SJSA1 (cell line): ENCODE data around the gene GLRX3. TPM values are rescaled to one million over a fixed set of nuclear protein-coding genes. Genes with fewer than 3 reads are reported as not detected.
"Not testable (repeated sequence)": the region's sequence is repeated elsewhere in the genome, so short reads cannot be mapped to it uniquely, and the experiment has no call there.

Experiments
- DNase-seq, 2 experiments: peaks; one replicate each; pipeline ENCODE4 v3.0.0-alpha.2; 2015 to 2020; ENCODE audit warnings: low spot score in 2 of 2, low read depth in 1 of 2
- H3K27ac ChIP-seq: fragments of 250-450 bp; sonication (Bioruptor Pico); 2 replicates; pipeline ENCODE4 v1.5.1; 2020; ENCODE audit warnings: mild to moderate bottlenecking, moderate library complexity
- H3K27me3 ChIP-seq: fragments of 250-450 bp; sonication (Bioruptor Pico); replicated peaks from 2 replicates; pipeline ENCODE4 v1.5.1; 2020; ENCODE audit warnings: mild to moderate bottlenecking, moderate library complexity
- H3K36me3 ChIP-seq: fragments of 250-450 bp; sonication (Bioruptor Pico); 2 replicates; pipeline ENCODE4 v1.5.1; 2020; ENCODE audit warnings: mild to moderate bottlenecking
- H3K4me1 ChIP-seq: fragments of 250-450 bp; sonication (Bioruptor Pico); replicated peaks from 2 replicates; pipeline ENCODE4 v1.6.1; 2021; ENCODE audit warnings: mild to moderate bottlenecking
- H3K4me3 ChIP-seq: fragments of 250-450 bp; sonication (Bioruptor Pico); 2 replicates; pipeline ENCODE4 v1.5.1; 2020; ENCODE audit warnings: mild to moderate bottlenecking
- H3K9me3 ChIP-seq: fragments of 250-450 bp; sonication (Bioruptor Pico); replicated peaks from 2 replicates; pipeline ENCODE4 v1.5.1; 2020; ENCODE audit warnings: mild to moderate bottlenecking
- total RNA-seq: library from RNA; depleted of rRNA; stranded (reverse); fragments of >200 nt; shearing (Covaris generic); gene quantifications from 2 replicates; pipeline ENCODE4 v1.2.3, GENCODE V29; 2014; rRNA removed

GLRX3 gene
- total RNA-seq = 221 and 282 TPM in 2 replicates

DNA sequence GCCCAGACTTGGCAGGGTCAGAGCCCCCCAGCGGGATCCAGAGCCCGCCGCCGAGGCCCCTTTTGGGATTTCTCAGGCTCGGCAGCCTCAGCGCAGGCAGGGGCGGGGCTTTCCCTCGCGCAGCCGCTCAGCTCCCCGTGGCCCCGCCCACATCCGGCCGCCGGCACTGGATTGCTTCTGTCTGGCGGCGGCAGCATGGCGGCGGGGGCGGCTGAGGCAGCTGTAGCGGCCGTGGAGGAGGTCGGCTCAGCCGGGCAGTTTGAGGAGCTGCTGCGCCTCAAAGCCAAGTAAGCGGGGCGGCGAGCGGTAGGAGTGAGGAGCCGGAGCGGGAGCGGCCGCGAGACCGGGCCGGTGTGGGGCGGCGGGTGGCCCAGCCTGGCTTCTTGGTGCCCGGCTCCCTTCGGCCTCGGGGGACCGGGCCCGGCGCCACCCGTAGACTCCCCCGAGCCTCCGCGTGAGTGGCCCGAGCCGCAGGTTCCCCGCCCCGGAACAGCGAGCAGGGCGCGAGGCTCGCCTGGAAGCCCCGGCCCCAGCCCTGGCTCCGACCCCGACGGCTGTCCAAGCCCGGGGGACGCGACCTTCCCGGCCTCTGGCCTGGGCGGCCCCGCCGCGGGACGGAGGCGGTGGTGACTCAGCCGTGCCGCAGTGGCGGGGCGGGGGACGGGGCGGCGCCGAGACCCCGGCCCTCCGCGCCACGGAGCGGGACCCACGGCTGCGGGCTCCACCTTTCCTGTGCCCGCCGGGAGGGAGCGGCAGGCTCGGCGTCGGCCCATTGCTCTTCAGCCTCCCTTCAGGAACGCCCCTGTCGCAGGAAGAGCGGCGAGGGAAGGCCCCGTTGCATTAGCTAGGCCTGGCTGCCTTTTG, at the start of gene GLRX3:
Gene GLRX3 (plus strand): TSS at position 166 of the 864 bp plus-strand sequence. CDS start 30 bp downstream, at position 196.
- H3K9me3 ChIP-seq = no peaks in the 10 kb centered on the region
- peaks cover 19% of the 10 kb centered on the region for H3K4me1 ChIP-seq
- peak within 1 kb of the TSS; percentile 57 for H3K27ac ChIP-seq
- DNase-seq = peak; percentile 88 to 89
- H3K27me3 ChIP-seq = no peaks in the 10 kb centered on the region
- peak within 1 kb of the TSS; percentile 95 for H3K4me3 ChIP-seq
- H3K36me3 ChIP-seq = peaks cover 36% of the 10 kb centered on the region

DNA sequence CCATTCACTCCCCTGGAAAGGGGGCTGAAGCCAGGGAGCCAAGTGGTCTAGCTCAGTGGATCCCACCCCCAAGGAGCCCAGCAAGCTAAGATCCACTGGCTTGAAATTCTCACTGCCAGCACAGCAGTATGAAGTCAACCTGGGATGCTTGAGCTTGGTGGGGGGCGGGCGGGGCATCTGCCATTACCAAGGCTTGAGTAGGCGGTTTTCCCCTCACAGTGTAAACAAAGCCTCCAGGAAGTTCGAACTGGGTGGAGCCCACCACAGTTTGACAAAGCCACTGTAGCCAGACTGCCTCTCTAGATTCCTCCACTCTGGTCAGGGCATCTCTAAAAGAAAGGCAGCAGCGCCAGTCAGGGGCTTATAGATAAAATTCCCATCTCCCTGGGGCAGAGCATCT, 45.6 kb upstream of the GLRX3 start:
- not testable (repeated sequence) for H3K9me3 ChIP-seq, DNase-seq, H3K4me3 ChIP-seq, H3K27ac ChIP-seq, H3K27me3 ChIP-seq, H3K36me3 ChIP-seq, H3K4me1 ChIP-seq

GRCh38 chr10:130099344-130099743, 36.8 kb upstream of the GLRX3 start:
- Histone ChIP-seq H3K36me3 (no peaks in the 10 kb centered on the region), H3K4me3 (no peak overlapping the region), H3K27ac (no peak overlapping the region), H3K4me1 (no peaks in the 10 kb centered on the region), H3K9me3 (no peaks in the 10 kb centered on the region), H3K27me3 (no peaks in the 10 kb centered on the region)
- DNase-seq = no peak

DNA sequence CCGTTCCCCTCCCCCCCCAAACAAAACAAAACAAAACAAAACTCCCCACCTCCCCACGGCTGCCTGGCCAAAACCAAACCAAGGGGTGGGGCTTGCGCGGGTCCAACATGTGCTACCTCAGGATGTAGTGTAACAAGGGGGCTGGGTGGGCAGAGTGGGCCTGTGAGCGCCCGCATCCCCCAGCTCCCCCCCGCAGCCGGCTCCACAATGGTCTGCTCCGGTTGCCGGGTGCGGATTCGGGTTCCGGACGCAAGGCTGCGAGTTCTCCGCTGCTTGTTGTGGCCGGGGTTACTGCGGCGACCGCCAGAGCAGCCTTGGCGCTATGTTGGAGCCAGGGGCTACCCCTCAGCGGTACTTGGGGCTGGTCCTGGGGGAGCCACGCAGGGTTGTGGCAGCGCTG, 30.5 kb upstream of the GLRX3 start:
- DNase-seq = no peak
- peaks cover 5% of the 10 kb centered on the region for H3K4me1 ChIP-seq
- H3K9me3 ChIP-seq = no peaks in the 10 kb centered on the region
- H3K4me3 ChIP-seq = no peak overlapping the region
- H3K27ac ChIP-seq = no peak overlapping the region
- H3K36me3 ChIP-seq = no peaks in the 10 kb centered on the region
- no peaks in the 10 kb centered on the region for H3K27me3 ChIP-seq

GRCh38 chr10:130108146-130108545, 28.0 kb upstream of the GLRX3 start:
- not testable (repeated sequence) for H3K9me3 ChIP-seq, DNase-seq, H3K36me3 ChIP-seq, H3K4me3 ChIP-seq, H3K27me3 ChIP-seq, H3K27ac ChIP-seq
- peaks cover 13% of the 10 kb centered on the region for H3K4me1 ChIP-seq

DNA sequence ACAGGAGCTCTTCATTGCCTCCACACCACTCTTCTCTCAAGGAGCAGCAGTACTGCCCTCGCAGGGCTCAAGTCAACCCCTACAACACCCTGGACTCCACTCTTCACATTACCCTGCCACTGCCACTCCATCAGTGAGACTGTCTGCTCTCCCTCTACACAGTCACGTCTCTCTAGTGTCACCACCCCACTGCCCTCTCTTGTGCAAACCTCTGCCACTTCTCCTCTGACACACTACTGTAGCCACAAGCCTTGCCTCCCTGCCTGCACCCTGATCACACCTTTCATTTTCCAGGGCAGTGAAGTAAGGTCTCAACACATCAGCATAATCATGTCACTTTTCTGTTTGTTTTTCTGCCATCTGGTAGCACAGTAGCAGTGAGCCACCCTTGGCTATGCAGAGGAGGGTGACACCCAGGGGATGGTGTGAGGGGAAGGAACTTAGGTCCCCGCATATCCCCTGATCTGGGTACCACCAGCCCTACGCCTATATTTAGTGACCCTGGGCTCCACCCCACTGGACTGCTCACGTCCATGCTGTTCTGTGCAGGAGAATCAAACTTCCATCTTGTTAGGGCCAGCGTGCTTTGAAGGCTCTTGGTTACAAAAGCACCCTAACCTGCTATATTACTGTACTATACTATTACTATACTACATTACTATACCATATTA, 27.1 kb upstream of the GLRX3 start:
- DNase-seq = no peak
- no peak overlapping the region for H3K4me3 ChIP-seq
- H3K27ac ChIP-seq = no peak overlapping the region
- no peaks in the 10 kb centered on the region; the same call in 1 of the 2 replicates for H3K36me3 ChIP-seq
- no peaks in the 10 kb centered on the region for H3K27me3 ChIP-seq
- H3K4me1 ChIP-seq = peaks cover 13% of the 10 kb centered on the region
- H3K9me3 ChIP-seq = no peaks in the 10 kb centered on the region

DNA sequence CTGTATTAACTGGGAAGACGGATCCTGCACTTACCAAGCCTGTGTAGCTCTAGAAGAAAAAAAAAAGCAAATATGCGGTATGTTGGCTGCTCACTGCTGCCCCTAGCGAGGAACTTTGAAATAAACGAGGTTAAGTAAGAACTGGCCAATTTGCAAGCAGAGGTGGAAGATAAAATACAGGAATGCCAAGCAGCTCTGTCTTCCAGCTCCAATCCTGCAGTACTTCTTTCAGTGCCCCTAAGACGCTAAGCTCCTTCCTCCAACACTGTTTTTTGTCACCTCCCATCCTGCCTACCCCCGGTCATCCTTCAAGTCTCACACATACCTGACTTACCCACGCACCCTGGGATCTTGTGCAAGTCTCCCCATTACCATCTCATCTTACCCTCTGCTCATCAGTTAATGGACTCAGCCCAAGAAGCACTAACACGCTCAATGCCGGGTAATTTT, 26.4 kb upstream of the GLRX3 start:
- no peaks in the 10 kb centered on the region for H3K27me3 ChIP-seq
- H3K4me1 ChIP-seq = peaks cover 13% of the 10 kb centered on the region
- no peaks in the 10 kb centered on the region for H3K9me3 ChIP-seq
- peak; percentile 71 to 78 for DNase-seq
- peak overlapping the region; percentile 95 for H3K27ac ChIP-seq
- no peaks in the 10 kb centered on the region; the same call in 1 of the 2 replicates for H3K36me3 ChIP-seq
- peak overlapping the region; percentile 72 for H3K4me3 ChIP-seq

DNA sequence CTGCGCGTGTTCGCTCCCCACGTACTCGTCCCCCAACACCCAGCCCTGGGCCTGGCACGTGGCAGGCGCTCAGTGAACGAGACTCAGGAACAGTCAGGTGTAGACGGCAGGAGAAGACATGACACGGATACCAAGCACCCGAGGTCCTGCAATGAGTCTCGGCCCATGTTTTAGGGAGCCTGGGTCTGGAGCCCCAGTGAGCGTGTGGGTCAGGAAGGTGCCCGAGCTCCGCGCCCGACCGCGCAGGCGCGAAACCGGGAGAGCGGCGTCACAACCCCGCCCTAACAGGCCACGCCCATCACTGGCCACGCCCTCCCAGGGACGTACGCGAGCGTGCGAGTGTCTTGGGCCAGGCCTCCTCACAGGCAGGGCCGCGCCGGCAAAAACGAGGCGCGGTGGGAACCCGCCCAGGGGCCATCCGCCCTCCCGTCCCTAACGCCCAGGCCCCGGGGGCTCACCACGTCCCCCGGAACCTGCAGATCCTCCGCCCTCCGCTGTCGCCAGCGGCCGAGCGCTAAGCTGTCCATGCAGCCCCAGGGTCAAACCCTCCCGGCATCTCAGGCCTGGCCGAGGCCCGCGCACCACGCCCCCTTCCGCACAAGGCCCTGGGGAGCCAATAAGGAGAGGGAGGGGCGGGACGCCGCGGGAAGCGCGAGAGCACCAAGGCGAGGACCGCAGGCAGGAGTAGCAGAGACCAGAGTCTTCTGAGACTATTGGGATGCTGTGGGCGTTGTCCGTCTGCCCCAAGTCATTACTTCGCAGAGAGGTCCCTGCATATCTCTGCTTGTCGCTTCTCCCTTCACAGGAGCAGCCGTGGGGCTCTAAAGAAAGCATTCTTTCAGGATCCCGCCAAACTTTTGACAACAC, 25.7 kb upstream of the GLRX3 start, which contains the start of gene C10orf143:
Gene C10orf143 (minus strand): TSS at position 585 of the 867 bp plus-strand sequence. CDS start 58 bp downstream, at position 527.
- no peaks in the 10 kb centered on the region for H3K9me3 ChIP-seq
- H3K4me1 ChIP-seq = peaks cover 13% of the 10 kb centered on the region
- peak; percentile 98 to 100 for DNase-seq
- peak within 1 kb of the TSS; percentile 72 for H3K4me3 ChIP-seq
- H3K36me3 ChIP-seq = no peaks in the 10 kb centered on the region; the same call in 1 of the 2 replicates
- H3K27me3 ChIP-seq = no peaks in the 10 kb centered on the region
- peak within 1 kb of the TSS; percentile 95 for H3K27ac ChIP-seq

DNA sequence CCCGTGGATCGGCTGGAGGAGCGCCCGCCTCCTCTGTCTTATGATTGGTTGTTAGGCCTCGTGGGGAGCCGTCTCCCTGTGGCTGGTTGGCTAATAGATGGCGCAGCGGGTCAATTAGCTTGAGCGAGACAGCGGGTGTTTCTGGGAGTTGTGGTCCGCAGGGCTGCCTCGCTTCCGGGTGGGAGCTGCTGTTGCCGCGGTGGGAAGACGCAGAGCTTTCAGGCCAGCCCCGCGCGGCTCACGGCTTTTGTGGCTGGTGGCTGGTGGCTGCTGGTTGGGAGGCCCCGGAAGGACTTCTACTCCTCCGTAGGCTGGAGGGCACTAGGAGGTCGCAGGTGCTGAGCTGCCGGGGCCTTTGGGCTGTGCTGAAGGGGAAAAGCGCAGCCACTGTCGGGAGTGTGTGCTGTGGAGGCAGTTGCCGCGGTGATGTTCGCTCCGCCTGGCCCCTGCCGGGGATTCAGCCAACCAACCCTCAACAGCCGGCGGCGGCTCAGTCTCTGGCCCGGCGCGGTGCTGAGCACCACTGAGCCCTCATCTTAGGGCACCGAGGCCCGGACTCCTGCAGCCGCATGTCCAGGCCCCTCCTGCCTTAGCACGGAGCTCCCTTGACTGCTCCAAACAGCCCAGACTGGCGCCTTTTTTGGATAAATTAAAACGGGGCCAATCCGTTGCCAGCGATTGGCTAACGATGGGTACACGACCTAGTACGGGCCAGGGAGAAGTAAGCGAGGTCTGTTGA, 24.9 kb upstream of the GLRX3 start:
- no peaks in the 10 kb centered on the region for H3K27me3 ChIP-seq

GRCh38 chr10:130111852-130112180, 24.4 kb upstream of the GLRX3 start:
- H3K36me3 ChIP-seq = no peaks in the 10 kb centered on the region; the same call in 1 of the 2 replicates
- H3K4me1 ChIP-seq = peaks cover 13% of the 10 kb centered on the region
- peak overlapping the region; percentile 72 for H3K4me3 ChIP-seq
- no peaks in the 10 kb centered on the region for H3K27me3 ChIP-seq
- peak overlapping the region; percentile 95 for H3K27ac ChIP-seq
- no peaks in the 10 kb centered on the region for H3K9me3 ChIP-seq
- DNase-seq = no peak

More for the DNA sequence above, 24.9 kb upstream of the GLRX3 start:
- Histone ChIP-seq H3K4me3 (peak overlapping the region; percentile 72), H3K27ac (peak overlapping the region; percentile 95), H3K9me3 (no peaks in the 10 kb centered on the region), H3K36me3 (no peaks in the 10 kb centered on the region; the same call in 1 of the 2 replicates), H3K4me1 (peaks cover 13% of the 10 kb centered on the region)
- peak; percentile 97 to 99 for DNase-seq

GRCh38 chr10:130112821-130113220, 23.4 kb upstream of the GLRX3 start:
- no peaks in the 10 kb centered on the region for H3K9me3 ChIP-seq
- DNase-seq = no peak
- H3K4me3 ChIP-seq = no peak overlapping the region
- no peak overlapping the region for H3K27ac ChIP-seq
- H3K4me1 ChIP-seq = peaks cover 13% of the 10 kb centered on the region
- H3K27me3 ChIP-seq = no peaks in the 10 kb centered on the region
- H3K36me3 ChIP-seq = no peaks in the 10 kb centered on the region; the same call in 1 of the 2 replicates

GRCh38 chr10:130116942-130117341, 19.2 kb upstream of the GLRX3 start:
- H3K4me1 ChIP-seq, DNase-seq, H3K27me3 ChIP-seq, H3K36me3 ChIP-seq, H3K27ac ChIP-seq, H3K9me3 ChIP-seq, H3K4me3 ChIP-seq: not testable (repeated sequence)

GRCh38 chr10:130117535-130117934, 18.7 kb upstream of the GLRX3 start:
- H3K27me3 ChIP-seq, H3K4me1 ChIP-seq, DNase-seq, H3K36me3 ChIP-seq, H3K27ac ChIP-seq, H3K4me3 ChIP-seq, H3K9me3 ChIP-seq: not testable (repeated sequence)
